Measurements from ENCODE around the gene FANCC. TPM values are rescaled to one million over a fixed set of nuclear protein-coding genes. Genes with fewer than 3 reads are reported as not detected.

FANCC gene
- total and polyA plus RNA-seq, 2 of the 13 experiments (the other 11 are each of a cell fraction or from before 2014, with no cell fraction given), result 7.4 to 8.6 TPM

- TF ChIP-seq ZFP37 (CRISPR knock-in tag; IDR thresholded peaks at IDR 0.05; ENCODE audit: borderline replicate concordance) (no peak), ZNF749 (CRISPR knock-in tag; IDR thresholded peaks at IDR 0.05; ENCODE audit: borderline replicate concordance) (no peak), ZNF513 (CRISPR knock-in tag; conservative IDR thresholded peaks at IDR 0.05) (no peak), TMF1 (CRISPR knock-in tag; IDR thresholded peaks at IDR 0.05; ENCODE audit: low read depth) (no peak), NR2F6 (IDR thresholded peaks at IDR 0.05) (no peak), NR2F6 (CRISPR knock-in tag; IDR thresholded peaks at IDR 0.05) (peak; percentile 21; the same call in 1 of the 2 replicates), ZNF746 (CRISPR knock-in tag; IDR thresholded peaks at IDR 0.05) (no peak), MXD1 (CRISPR knock-in tag; IDR thresholded peaks at IDR 0.05) (no peak), TARDBP (CRISPR knock-in tag; IDR thresholded peaks at IDR 0.05) (no peak), NFE2L2 (IDR thresholded peaks at IDR 0.05; ENCODE audit: low read length) (no peak), GMEB2 (CRISPR knock-in tag; IDR thresholded peaks at IDR 0.05; ENCODE audit: low read depth) (no peak), ELK4 (CRISPR knock-in tag; IDR thresholded peaks at IDR 0.05; ENCODE audit: borderline replicate concordance) (no peak), SP2 (CRISPR knock-in tag; IDR thresholded peaks at IDR 0.05) (no peak), ZNF251 (CRISPR knock-in tag; IDR thresholded peaks at IDR 0.05) (no peak), ZFP90 (CRISPR knock-in tag; IDR thresholded peaks at IDR 0.05; ENCODE audit: borderline replicate concordance) (peak; percentile 95), PCBP1 (IDR thresholded peaks at IDR 0.05; ENCODE audit: borderline replicate concordance, low read depth, low read length) (no peak), ETV5 (CRISPR knock-in tag; IDR thresholded peaks at IDR 0.05; ENCODE audit: borderline replicate concordance) (no peak), ZNF781 (CRISPR knock-in tag; IDR thresholded peaks at IDR 0.05; ENCODE audit: borderline replicate concordance, not compliant biosample characterization) (no peak), RARG (CRISPR knock-in tag; IDR thresholded peaks at IDR 0.05; ENCODE audit: low read depth) (no peak), NFYC (CRISPR knock-in tag; IDR thresholded peaks at IDR 0.05) (no peak), DRAP1 (CRISPR knock-in tag; IDR thresholded peaks at IDR 0.05) (peak; percentile 11; the same call in 1 of the 2 replicates), ZBTB7B (CRISPR knock-in tag; IDR thresholded peaks at IDR 0.05) (no peak; the same call in 1 of the 2 replicates), SNRNP70 (IDR thresholded peaks at IDR 0.05; ENCODE audit: low read depth, low read length) (no peak), ZKSCAN1 (IDR thresholded peaks at IDR 0.05; ENCODE audit: low read length) (no peak), ZFX (CRISPR knock-in tag; IDR thresholded peaks at IDR 0.05; ENCODE audit: low read depth) (peak; percentile 35; the same call in 1 of the 2 replicates), REPIN1 (CRISPR knock-in tag; IDR thresholded peaks at IDR 0.05; ENCODE audit: borderline replicate concordance, low read depth) (no peak)
- TF ChIP-seq, protein P1, sequence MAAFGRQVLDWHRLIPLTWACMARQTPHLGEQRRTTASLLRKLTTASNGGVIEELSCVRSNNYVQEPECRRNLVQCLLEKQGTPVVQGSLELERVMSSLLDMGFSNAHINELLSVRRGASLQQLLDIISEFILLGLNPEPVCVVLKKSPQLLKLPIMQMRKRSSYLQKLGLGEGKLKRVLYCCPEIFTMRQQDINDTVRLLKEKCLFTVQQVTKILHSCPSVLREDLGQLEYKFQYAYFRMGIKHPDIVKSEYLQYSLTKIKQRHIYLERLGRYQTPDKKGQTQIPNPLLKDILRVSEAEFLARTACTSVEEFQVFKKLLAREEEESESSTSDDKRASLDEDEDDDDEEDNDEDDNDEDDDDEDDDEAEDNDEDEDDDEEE (CRISPR knock-in tag; IDR thresholded peaks at IDR 0.05), result no peak
Observed at GRCh38 chr9:95070549-95071021, 246.9 kb downstream of the FANCC start (continued).
